Epithelial cell of esophagus (primary cell): ENCODE results near the gene RUSC2.
"Not testable (repeated sequence)": the region's sequence is repeated elsewhere in the genome, so short reads cannot be mapped to it uniquely, and the experiment has no call there.

Source experiments
- DNase-seq: peaks from one replicate; pipeline ENCODE4 v3.0.0; 2010; ENCODE audit warnings: low read depth
- H3K4me3 ChIP-seq: 2 replicates; pipeline ENCODE4 v1.5.1; 2011; ENCODE audit warnings: mild to moderate bottlenecking, low read length, control low read depth
- CTCF ChIP-seq: IDR thresholded peaks from 2 replicates; pipeline ENCODE4 v1.5.1; 2011; ENCODE audit warnings: low read depth, mild to moderate bottlenecking, low read length, control low read depth, inconsistent platforms; ENCODE audit not compliant: insufficient read depth; ENCODE audit errors: missing control alignments

Gene RUSC2

GRCh38 chr9:35495984-35496383 is 6.1 kb downstream of the RUSC2 start:
- no peak for DNase-seq
- H3K4me3 ChIP-seq, result no peak overlapping the region
- no peak for TF ChIP-seq CTCF

GRCh38 chr9:35498245-35498644 is 8.3 kb downstream of the RUSC2 start:
- not testable (repeated sequence) for DNase-seq, H3K4me3 ChIP-seq

- no peak for TF ChIP-seq CTCF
- H3K4me3 ChIP-seq, result no peak overlapping the region
Measured at GRCh38 chr9:35499029-35499700, 9.3 kb downstream of the RUSC2 start.

GRCh38 chr9:35499701-35500030 is 9.8 kb downstream of the RUSC2 start:
- TF ChIP-seq CTCF, result no peak
- DNase-seq, result no peak
- H3K4me3 ChIP-seq, result no peak overlapping the region

More at GRCh38 chr9:35499029-35499700, 9.3 kb downstream of the RUSC2 start:
- no peak for DNase-seq

- no peak overlapping the region for H3K4me3 ChIP-seq
- TF ChIP-seq CTCF, result no peak
- no peak for DNase-seq
Measured at GRCh38 chr9:35500130-35500748, 10.3 kb downstream of the RUSC2 start.

DNA sequence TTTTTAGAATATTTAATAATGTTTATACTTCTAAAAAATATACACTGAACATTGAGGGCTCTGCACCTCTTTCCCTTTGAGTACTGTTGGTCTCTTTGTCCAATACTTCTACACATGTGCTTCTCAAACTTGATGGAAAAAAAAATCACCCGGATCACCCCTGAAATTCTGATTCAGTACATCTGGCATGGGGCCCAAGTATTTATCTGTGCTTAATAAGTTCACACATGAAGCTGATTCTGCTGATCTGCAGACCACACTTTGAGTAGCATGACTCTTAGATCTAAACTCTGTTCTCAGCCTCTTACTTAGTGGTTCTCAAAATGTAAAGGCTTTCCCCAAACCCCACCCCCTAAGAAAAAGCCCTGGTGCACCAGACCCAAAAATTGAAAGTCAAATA is 12.0 kb downstream of the RUSC2 start:
- H3K4me3 ChIP-seq, result no peak overlapping the region
- TF ChIP-seq CTCF, result no peak
- no peak for DNase-seq

DNA sequence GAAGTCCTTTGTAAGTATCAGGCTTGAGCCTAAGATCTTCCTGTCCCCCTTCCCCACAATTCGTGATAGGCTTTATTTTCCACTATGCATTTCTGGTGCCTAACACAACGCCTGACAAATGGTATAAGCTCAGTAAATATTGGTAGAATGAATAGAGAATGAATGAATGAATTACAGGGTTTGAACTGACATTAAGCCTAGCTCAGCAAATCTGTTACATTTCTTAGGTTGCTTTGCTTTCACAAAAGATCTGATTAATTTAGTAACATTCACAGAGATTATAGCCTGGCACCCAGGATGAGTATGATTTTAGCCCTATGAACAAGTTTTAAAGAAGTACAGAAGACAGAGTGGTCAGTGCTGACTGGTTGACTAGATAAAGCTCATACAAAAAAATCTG is 16.4 kb downstream of the RUSC2 start:
- DNase-seq, result no peak
- H3K4me3 ChIP-seq, result no peak overlapping the region
- no peak for TF ChIP-seq CTCF

GRCh38 chr9:35508069-35508468 is 18.2 kb downstream of the RUSC2 start:
- H3K4me3 ChIP-seq, result no peak overlapping the region
- no peak for DNase-seq
- TF ChIP-seq CTCF, result no peak
